SH-SY5Y (cell line): ENCODE measurements around the gene SPCS1.

Source experiments
- GATA2 ChIP-seq: IDR thresholded peaks from 2 replicates; pipeline ENCODE4 v1.6.1; 2011; ENCODE audit warnings: mild to moderate bottlenecking, low read depth, low read length
- GATA3 ChIP-seq: IDR thresholded peaks from 2 replicates; pipeline ENCODE4 v1.6.1; 2011; ENCODE audit warnings: low read depth, mild to moderate bottlenecking, low read length, moderate library complexity

GRCh38 chr3:52721002-52721729, 15.3 kb downstream of the SPCS1 start:
- no peak for TF ChIP-seq GATA3
- TF ChIP-seq GATA2: no peak
